NOMO-1 treated with DMSO at 0.1 percent for 48 hours (cell line): Measurements from ENCODE around the gene HMGN4.

Source experiments
- DNase-seq: peaks from one replicate; lab custom pipeline; 2025; ENCODE audit not compliant: unreplicated experiment; lab: John Stamatoyannopoulos, UW

The HMGN4 gene

DNA sequence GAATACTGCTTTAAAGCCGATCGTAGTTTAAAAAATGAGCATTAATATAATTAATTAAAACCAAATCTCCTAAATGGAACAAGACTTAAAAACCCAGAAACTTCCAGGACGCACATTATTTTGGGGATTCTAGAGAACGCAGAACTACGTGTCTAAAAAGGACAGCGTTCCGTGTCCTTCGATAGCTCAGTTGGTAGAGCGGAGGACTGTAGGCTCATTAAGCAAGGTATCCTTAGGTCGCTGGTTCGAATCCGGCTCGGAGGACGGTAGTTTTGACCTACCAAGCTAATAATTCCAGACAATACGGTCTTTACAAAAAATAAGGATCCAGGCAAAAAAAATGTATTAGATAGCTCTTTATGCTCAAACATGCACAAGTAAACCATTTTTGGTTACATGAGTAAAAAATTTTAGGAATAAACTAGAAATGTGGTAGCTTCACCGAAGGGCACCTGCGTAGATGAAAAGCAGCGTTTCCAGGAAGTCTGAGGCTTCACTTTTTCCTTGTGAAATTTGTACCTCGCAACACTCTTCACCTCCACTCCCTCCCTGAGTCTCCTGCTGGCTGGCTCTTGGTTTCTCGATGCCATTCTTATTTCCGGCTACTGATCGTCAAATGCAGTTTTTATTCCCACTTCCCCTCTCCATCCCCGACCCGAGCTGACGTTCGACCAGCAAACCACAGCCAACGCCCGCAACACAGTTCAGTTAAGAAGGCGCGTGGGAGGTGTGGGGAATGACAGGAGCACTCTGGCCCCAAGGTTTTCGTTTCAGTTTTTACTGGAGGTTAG is 39.0 kb downstream of the HMGN4 start:
- peak; percentile 67 for DNase-seq

DNA sequence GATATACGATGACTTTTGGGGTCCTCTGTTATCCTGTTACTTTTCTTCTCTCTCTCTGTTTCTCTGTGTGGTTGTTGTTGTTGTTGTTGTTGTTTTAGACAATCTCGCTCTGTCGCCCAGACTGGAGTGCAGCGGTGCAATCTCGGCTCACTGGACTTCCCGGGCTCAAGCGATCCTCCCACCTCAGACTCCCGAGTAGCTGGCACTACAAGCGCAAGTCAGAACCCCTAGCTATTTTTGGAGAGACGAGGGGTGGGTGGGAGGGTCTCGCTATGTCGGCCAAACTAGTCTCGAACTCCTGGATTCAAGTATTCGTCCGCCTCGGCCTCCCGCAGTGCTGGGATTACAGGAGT is 39.5 kb downstream of the HMGN4 start:
- no peak for DNase-seq

DNA sequence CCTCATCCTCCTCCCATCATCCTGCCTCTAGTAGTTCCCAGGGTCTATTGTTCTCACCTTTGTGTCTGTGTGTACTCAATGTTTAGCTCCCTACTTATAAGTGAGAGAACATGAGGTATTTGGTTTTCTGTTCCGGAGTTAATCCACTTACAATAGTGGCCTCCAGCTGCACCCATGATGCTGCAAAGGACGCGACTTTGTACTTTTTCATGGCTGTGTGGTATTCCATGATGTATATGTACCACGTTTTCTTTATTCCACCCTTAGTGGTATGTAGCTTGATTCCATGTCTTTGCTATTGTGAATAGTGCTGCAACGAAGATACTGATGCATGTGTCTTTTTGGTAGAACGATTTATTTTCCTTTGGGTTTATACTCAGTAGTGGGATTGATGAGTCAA is 40.1 kb downstream of the HMGN4 start:
- DNase-seq, result no peak

DNA sequence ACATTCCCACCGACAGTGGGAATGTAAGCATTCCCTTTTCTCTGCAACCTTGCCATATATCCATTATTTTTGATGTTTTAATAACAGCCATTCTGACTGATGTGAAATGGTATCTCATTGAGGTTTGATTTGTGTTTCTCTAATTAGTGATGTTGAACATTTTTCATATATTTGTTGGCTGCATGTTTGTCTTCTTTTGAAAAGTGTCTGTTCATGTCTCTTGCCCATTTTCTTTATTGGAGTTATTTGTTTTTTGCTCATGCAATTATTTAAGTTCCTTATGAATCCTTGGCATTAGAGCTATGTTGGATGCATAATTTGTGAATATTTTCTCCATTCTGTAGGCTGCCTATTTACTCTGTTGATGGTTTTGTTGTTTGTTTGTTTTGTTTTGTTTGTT is 40.6 kb downstream of the HMGN4 start:
- no peak for DNase-seq

DNA sequence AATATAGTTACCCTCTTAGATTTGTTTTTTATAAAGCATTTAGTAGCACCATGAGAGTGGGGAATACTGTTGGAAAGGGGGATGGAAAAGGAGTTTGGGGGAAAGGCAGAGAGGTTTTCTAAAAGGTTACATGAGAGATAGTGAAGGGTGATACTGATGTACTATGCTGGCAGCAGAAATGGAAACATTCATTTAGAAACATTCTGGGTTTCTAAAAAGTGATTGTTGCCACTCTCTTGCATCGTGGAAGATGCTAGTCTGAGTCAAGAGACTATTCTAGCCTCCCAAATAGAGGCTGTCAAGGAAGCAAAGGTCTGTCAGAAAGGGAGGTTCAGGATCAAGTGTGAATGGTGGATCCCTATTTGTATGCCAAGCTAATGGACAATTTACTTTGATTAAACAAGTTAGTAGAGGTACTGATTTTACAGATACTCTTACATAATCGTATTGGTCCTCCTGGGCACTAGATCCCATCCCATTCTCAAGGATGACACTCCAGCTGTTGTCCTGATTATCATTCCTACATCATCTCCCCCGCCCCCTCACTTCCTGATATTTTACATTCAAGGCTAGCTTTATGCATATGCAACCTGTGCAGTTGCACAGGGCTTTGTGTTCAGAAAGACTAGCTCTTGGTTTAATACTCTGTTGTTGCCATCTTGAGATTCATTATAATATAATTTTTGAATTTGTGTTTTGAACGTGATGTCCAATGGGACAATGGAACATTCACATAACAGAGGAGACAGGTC is 43.2 kb downstream of the HMGN4 start:
- DNase-seq, result no peak

DNA sequence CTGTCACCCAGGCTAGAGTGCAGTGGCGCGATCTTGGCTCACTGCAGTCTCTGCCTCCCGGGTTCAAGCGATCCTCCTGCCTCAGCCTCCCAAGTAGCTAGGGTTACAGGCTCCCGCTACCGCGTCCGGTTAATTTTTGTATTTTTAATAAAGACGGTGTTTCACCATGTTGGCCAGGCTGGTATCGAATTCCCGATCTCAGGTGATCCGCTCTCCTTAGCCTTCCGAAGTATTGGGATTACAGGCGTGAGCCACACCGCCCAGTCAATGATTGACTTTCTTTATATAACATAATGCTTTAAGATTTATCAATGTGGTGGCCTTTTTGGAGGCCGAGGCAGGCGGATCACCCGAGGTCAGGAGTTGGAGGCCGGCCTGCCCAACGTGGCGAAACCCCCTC is 50.8 kb downstream of the HMGN4 start:
- no peak for DNase-seq

DNA sequence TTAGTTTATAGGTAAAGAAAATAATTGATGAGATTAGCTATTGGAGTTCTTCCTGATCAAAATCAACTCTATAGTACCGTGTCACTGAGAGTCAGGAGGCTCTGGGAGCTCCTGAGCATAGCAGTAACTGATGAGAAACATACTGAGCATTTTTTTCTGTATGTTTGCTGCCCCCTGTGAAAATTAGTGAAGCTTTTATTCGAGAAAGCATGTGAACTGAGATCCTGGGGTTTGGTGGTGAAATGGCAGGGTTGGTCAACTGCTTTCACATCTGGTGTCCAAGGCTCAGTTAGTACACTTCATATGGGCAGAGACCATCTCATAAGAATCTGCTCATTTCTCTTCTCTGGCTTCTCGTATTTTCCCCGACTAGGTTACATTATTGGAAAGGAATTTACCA is 54.5 kb downstream of the HMGN4 start:
- DNase-seq, result no peak

DNA sequence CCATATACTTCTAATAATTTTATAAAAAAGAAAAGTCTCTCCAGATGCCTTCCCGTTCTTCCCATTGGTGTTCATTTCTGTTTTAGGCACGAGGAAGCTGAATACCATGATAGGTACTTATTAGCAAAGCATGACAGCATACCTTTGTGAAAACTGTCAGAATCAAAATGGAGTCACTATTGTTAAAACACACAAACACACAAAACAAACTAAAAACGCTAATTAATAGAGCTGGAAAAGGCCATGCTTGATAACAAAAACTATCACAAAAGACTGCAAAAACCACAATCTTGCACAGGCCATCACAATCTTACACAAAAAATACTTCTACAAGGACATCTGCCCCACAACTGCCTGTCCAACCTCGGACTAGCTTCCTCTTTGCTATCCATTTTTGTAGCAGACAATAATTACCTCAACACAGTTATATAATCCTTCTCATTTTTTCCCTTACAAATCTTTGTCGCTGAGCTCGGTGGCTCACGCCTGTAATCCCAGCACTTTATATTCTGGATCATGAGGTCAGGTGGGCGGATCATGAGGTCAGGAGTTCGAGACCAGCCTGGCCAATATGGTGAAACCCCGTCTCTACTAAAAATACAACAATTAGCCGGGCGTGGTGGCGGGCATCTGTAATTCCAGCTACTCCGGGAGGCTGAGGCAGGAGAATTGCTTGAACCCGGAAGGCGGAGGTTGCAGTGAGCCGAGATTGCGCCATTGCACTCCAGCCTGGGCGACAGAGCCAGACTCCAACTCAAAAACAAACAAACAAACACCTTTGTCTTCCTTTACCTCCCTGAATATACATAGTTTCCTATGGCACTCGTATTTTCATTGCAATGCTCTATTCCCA is 55.3 kb downstream of the HMGN4 start:
- DNase-seq, result no peak

DNA sequence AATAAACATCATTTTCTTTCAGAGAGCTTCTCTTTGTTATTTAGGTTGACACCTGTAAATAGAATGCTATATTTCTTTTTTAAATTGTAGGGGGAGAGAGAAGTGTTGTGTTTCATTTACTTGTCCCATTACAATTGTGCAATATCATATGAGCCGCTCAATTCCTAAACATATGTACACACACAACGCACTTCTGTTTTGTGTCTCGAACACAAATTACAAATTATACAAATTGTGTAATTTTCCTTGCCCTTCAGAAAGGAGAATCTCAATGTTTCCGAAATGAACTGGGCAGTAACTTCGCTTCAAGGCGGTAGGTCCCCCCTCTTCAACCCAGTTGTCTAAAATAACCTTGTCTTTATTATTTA is 55.9 kb downstream of the HMGN4 start:
- DNase-seq, result peak; percentile 18

DNA sequence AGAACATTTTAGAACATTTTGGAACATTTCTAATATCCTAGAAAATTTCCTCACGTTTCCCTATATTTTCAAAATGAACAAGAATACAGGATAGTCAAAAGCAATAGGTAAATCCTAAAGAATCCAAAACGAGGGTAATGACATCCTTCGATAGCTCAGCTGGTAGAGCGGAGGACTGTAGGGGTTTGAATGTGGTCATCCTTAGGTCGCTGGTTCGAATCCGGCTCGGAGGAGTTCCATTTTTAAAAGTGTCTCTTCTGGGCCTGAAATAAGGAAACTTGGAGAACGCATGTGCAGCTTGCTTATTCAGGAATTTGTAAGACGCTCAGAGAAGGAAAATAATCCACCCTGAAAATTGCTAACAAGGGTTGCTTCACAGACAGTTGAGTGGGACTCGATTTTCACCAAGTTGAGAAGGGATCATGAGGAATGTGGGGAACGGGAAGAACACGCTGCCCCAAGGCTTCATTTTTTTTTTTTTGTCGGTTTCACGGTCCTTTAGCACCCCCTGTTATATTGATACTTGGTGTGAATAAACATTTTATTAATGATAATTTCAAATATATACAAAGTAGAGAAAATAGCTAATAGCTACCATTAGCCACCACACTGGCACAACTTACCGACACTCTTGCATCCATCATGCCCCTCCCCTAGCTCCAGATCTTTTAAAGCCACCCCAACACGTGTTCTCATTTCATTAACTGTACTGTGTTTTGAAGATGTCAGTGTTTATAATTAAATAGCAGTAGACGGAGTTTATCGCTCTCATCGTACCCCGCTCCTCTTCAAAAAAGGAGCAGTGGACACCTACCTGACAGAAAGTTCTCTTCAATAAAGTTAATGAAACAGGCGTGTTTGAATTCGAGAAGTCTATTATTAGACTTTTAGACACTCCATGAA is 56.8 kb downstream of the HMGN4 start:
- no peak for DNase-seq

DNA sequence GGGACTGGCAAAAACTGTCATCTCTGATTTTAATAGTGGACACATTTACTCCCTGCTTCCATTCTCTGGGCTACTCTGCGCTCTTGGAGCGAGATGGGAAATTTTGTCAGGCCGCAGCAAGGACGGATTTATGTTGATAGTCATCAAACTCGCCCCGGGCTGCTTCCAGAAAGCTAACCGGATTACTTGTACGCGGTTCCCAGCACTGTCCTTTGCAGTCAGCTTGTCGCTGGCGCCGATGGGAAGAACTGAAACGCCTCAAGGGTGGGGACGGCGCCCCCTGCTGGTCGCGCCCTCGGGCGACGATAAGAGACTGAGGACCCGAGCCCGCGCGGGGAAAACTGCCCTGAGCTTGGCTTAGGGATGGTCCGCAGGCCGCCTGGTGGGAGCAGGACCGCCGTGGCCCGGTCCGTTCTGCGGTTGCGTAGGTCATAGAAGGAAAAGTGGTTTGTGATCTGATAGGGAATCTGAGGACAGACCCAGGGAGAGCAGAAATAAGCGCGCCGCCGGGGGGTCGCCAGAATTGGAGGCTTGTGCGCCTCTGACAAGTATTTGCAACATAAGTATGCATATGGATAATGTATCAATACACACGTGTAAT is 57.6 kb downstream of the HMGN4 start:
- DNase-seq, result peak; percentile 72
